GM12878 (cell line): ENCODE data around the gene SEMA5A. TPM values are rescaled to one million over a fixed set of nuclear protein-coding genes. Genes with fewer than 3 reads are reported as not detected.

Experiments used
- ATAC-seq: fragments of 200-7000 bp; cut with Tn5 transposase; 3 replicates; pipeline ENCODE4 v1.9.1; 2020; ENCODE audit warnings: mild to moderate bottlenecking, moderate library complexity
- BruUV-seq: library from RNA; stranded (reverse); fragments of 400-500 nt; replicated peaks from 2 replicates; lab custom pipeline; 2021; lab: Mats Ljungman, UMichigan
- CTCF ChIA-PET: fragments of 300-600 bp; sonication (Branson Sonifier 250); formaldehyde crosslinking; extraction: SDS; loops from one replicate; lab custom pipeline; 2021; ENCODE audit warnings: inconsistent platforms; lab: Yijun Ruan, JAX
- POLR2A ChIA-PET: fragments of 350-600 bp; formaldehyde crosslinking; extraction: SDS; loops from one replicate; lab custom pipeline; 2021; ENCODE audit warnings: inconsistent platforms; lab: Charles Lee
- RAD21 ChIA-PET: fragments of 300-600 bp; sonication (Branson Sonifier 250); formaldehyde crosslinking; loops from one replicate; lab custom pipeline; 2023; ENCODE audit warnings: antibody characterized with exemption; ENCODE audit not compliant: unreplicated experiment; lab: Charles Lee
- SMC1A ChIA-PET: fragments of 300-600 bp; sonication (Branson Sonifier 250); formaldehyde crosslinking; loops from one replicate; lab custom pipeline; 2023; ENCODE audit not compliant: unreplicated experiment, uncharacterized antibody; lab: Charles Lee
- DNase-seq: peaks from one replicate; pipeline ENCODE4 v3.0.0-alpha.2; 2011; ENCODE audit warnings: low read depth, low spot score
- FAIRE-seq: peaks from 3 replicates; lab custom pipeline; 2011; peaks lifted over from hg19 to GRCh38; lab: Jason Lieb, UNC
- H2AFZ ChIP-seq: 2 replicates; pipeline ENCODE4 v1.6.0; 2011; ENCODE audit warnings: low read depth, low read length, control low read depth; ENCODE audit not compliant: control insufficient read depth
- H3K27ac ChIP-seq: 2 replicates; pipeline ENCODE4 v1.5.1; 2011; ENCODE audit warnings: control low read depth; ENCODE audit not compliant: control insufficient read depth, insufficient read depth
- H3K27me3 ChIP-seq, 2 experiments: replicated peaks in 1 of 2; 2 replicates each; pipeline versions ENCODE4 v1.6.0 to v1.6.1; 2011; ENCODE audit warnings: low read length in 1 of 2; ENCODE audit not compliant: control insufficient read depth in 2 of 2, insufficient read depth in 2 of 2
- H3K36me3 ChIP-seq, 2 experiments: 2 replicates each; pipeline ENCODE4 v1.5.1; 2011; ENCODE audit warnings: low read length in 1 of 2; ENCODE audit not compliant: control insufficient read depth in 2 of 2, insufficient read depth in 2 of 2
- H3K4me1 ChIP-seq: 2 replicates; pipeline ENCODE4 v1.6.1; 2011; ENCODE audit warnings: mild to moderate bottlenecking, low read length, moderate library complexity, mixed read lengths; ENCODE audit not compliant: control insufficient read depth, insufficient read depth
- H3K4me2 ChIP-seq: 2 replicates; pipeline ENCODE4 v1.6.0; 2011; ENCODE audit warnings: control low read depth; ENCODE audit not compliant: control insufficient read depth, insufficient read depth
- H3K4me3 ChIP-seq: fragments of 200-600 bp; sonication (generic); 2 replicates; pipeline ENCODE4 v1.5.1; 2016
- H3K79me2 ChIP-seq: 2 replicates; pipeline ENCODE4 v1.6.0; 2011; ENCODE audit warnings: low read length; ENCODE audit not compliant: control insufficient read depth, insufficient read depth
- H3K9ac ChIP-seq: 2 replicates; pipeline ENCODE4 v1.8.0; 2011; ENCODE audit warnings: low read length, control low read depth, mixed read lengths; ENCODE audit not compliant: control insufficient read depth, insufficient read depth
- H3K9me3 ChIP-seq: replicated peaks from 3 replicates; pipeline ENCODE4 v1.5.1; 2011; ENCODE audit warnings: mild to moderate bottlenecking, low read length; ENCODE audit not compliant: control insufficient read depth, insufficient read depth
- H4K20me1 ChIP-seq: 2 replicates; pipeline ENCODE4 v1.6.0; 2011; ENCODE audit not compliant: control insufficient read depth, insufficient read depth
- BHLHE40 ChIP-seq, 2 experiments: fragments of 450-650 bp in 1 of 2; IDR thresholded peaks; 2 replicates each; pipeline ENCODE4 v1.6.1; 2011 to 2017; ENCODE audit warnings: low read depth in 2 of 2, borderline replicate concordance in 1 of 2, improper control_type of control experiment in 1 of 2, low read length in 1 of 2, mild to moderate bottlenecking in 1 of 2
- EZH2 ChIP-seq: IDR thresholded peaks from 2 replicates; pipeline ENCODE4 v1.6.1; 2012; ENCODE audit warnings: low read depth, mild to moderate bottlenecking, control low read depth, inconsistent platforms, low read length, borderline replicate concordance; ENCODE audit not compliant: control insufficient read depth
- FOXM1 ChIP-seq: IDR thresholded peaks from 2 replicates; pipeline ENCODE4 v1.6.1; 2012; ENCODE audit warnings: low read depth, mild to moderate bottlenecking, inconsistent platforms, low read length, moderate library complexity
- KLF5 ChIP-seq: fragments of 450-650 bp; IDR thresholded peaks from 2 replicates; pipeline ENCODE4 v1.6.1; 2014; ENCODE audit warnings: mild to moderate bottlenecking; ENCODE audit not compliant: partially characterized antibody
- MEF2A ChIP-seq: IDR thresholded peaks from 2 replicates; pipeline ENCODE4 v1.6.1; 2011; ENCODE audit warnings: low read depth, mild to moderate bottlenecking, low read length, moderate library complexity; ENCODE audit not compliant: insufficient read depth
- MXI1 ChIP-seq: fragments of 150-350 bp; IDR thresholded peaks from 2 replicates; pipeline ENCODE4 v1.6.1; 2011; ENCODE audit warnings: low read depth, mild to moderate bottlenecking, inconsistent platforms, low read length, improper control_type of control experiment
- NFYA ChIP-seq: IDR thresholded peaks from 2 replicates; pipeline ENCODE4 v1.6.1; 2011; ENCODE audit warnings: low read depth, mild to moderate bottlenecking, low read length, improper control_type of control experiment, borderline replicate concordance
- PML ChIP-seq: IDR thresholded peaks from 2 replicates; pipeline ENCODE4 v1.6.1; 2012; ENCODE audit warnings: low read length, inconsistent platforms
- RAD21 ChIP-seq: IDR thresholded peaks from 2 replicates; pipeline ENCODE4 v1.6.1; 2011; ENCODE audit warnings: mild to moderate bottlenecking, low read depth, low read length, moderate library complexity; ENCODE audit not compliant: insufficient read depth
- SMAD1 ChIP-seq: fragments of 450-650 bp; IDR thresholded peaks from 2 replicates; pipeline ENCODE4 v1.6.1; 2018; ENCODE audit warnings: mild to moderate bottlenecking, low read depth; ENCODE audit not compliant: partially characterized antibody
- SUPT20H ChIP-seq: IDR thresholded peaks from 2 replicates; pipeline ENCODE4 v1.6.1; 2011; ENCODE audit warnings: low read depth, mild to moderate bottlenecking, low read length, moderate library complexity, borderline replicate concordance; ENCODE audit not compliant: control insufficient read depth
- ZNF217 ChIP-seq: fragments of 450-650 bp; IDR thresholded peaks from 2 replicates; pipeline ENCODE4 v1.6.1; 2017; ENCODE audit warnings: antibody characterized with exemption, mild to moderate bottlenecking
- ZSCAN29 ChIP-seq: fragments of 450-650 bp; IDR thresholded peaks from 2 replicates; pipeline ENCODE4 v1.6.1; 2017; ENCODE audit warnings: mild to moderate bottlenecking, moderate library complexity
- WGBS: methylation state at CpG from one replicate; pipeline ENCODE4 v1.1.6; 2016; ENCODE audit warnings: low lambda C conversion rate; ENCODE audit not compliant: insufficient replicate concordance, insufficient coverage; ENCODE audit errors: missing lambda C conversion rate; 5-methylcytosine and 5-hydroxymethylcytosine counted together
- in situ Hi-C: fragments of 300-500 bp; cut with MboI; formaldehyde crosslinking; loops from 9 replicates; pipeline ENCODE4 v1.14.3; 2018; ENCODE audit warnings: mixed read lengths
- intact Hi-C: fragments of 100-400 bp; cut with micrococcal nuclease; formaldehyde crosslinking; loops from one replicate; pipeline ENCODE4 v1.14.2; 2022; ENCODE audit not compliant: unreplicated experiment
- polyA plus RNA-seq, 11 experiments: library from polyadenylated mRNA; depleted of rRNA in 4 of 11; unstranded in 6 of 11; stranded (reverse) in 5 of 11; fragments of >200 nt; fragmentation: Nextera tagmentation in 4 of 11; fragmentation: Illumina TruSeq in 1 of 11; extraction: Ambion mirVana in 4 of 11; extraction: Trizol in 1 of 11; gene quantifications; 1 replicate in 1 of 11; 2 replicates in 10 of 11; pipeline versions ENCODE4 v1.2.1 to v1.2.3, GENCODE V29; 2011 to 2016; ENCODE audit warnings: inconsistent platforms in 2 of 11, missing spikeins in 2 of 11, low read depth in 1 of 11
- total RNA-seq, 4 experiments: library from RNA; depleted of rRNA in 3 of 4; stranded (reverse); fragments of >200 nt in 3 of 4; fragmentation: Illumina TruSeq in 1 of 4; extraction: Trizol in 1 of 4; gene quantifications; 2 replicates each; pipeline versions ENCODE4 v1.2.1 to v1.2.3, GENCODE V29; 2013 to 2021
- TF ChIP-seq, protein P1 (sequence below): fragments of 450-650 bp; IDR thresholded peaks from 2 replicates; pipeline ENCODE4 v1.6.1; 2017; ENCODE audit warnings: mild to moderate bottlenecking, moderate library complexity

The SEMA5A gene
- total and polyA plus RNA-seq, 10 of the 15 experiments (the other 5 are each of a cell fraction or from before 2014, with no cell fraction given) = 0.03 to 2.4 (median 0.09) TPM; not detected in 1

GRCh38 chr5:9072701-9073100 lies 473.2 kb downstream of the SEMA5A start:
- CTCF ChIA-PET = no interaction called here
- Histone ChIP-seq H3K79me2 (no peaks in the 10 kb centered on the region), H3K27ac (no peak overlapping the region), H3K36me3 (no peaks in the 10 kb centered on the region), H3K9me3 (no peaks in the 10 kb centered on the region), H2AFZ (no peak overlapping the region), H3K27me3 (no peaks in the 10 kb centered on the region), H3K4me1 (no peaks in the 10 kb centered on the region), H3K4me3 (no peak overlapping the region), H3K4me2 (no peak overlapping the region), H4K20me1 (no peaks in the 10 kb centered on the region), H3K9ac (no peak overlapping the region)
- intact Hi-C loops (no loop called here), in situ Hi-C loops (no loop called here)
- RAD21 ChIA-PET = no interaction called here
- no peak for TF ChIP-seq KLF5
- TF ChIP-seq MEF2A = no peak
- no peak for TF ChIP-seq MXI1
- no peak for TF ChIP-seq BHLHE40 (IDR thresholded peaks at IDR 0.05; ENCODE audit: borderline replicate concordance in 1 of 2, low read depth in 2 of 2, low read length in 1 of 2)
- TF ChIP-seq EZH2 = no peak
- no peak for TF ChIP-seq NFYA
- TF ChIP-seq RAD21 = no peak
- no peak for TF ChIP-seq ZNF217
- TF ChIP-seq SMAD1 = no peak
- TF ChIP-seq ZSCAN29 = no peak
- TF ChIP-seq, protein P1, sequence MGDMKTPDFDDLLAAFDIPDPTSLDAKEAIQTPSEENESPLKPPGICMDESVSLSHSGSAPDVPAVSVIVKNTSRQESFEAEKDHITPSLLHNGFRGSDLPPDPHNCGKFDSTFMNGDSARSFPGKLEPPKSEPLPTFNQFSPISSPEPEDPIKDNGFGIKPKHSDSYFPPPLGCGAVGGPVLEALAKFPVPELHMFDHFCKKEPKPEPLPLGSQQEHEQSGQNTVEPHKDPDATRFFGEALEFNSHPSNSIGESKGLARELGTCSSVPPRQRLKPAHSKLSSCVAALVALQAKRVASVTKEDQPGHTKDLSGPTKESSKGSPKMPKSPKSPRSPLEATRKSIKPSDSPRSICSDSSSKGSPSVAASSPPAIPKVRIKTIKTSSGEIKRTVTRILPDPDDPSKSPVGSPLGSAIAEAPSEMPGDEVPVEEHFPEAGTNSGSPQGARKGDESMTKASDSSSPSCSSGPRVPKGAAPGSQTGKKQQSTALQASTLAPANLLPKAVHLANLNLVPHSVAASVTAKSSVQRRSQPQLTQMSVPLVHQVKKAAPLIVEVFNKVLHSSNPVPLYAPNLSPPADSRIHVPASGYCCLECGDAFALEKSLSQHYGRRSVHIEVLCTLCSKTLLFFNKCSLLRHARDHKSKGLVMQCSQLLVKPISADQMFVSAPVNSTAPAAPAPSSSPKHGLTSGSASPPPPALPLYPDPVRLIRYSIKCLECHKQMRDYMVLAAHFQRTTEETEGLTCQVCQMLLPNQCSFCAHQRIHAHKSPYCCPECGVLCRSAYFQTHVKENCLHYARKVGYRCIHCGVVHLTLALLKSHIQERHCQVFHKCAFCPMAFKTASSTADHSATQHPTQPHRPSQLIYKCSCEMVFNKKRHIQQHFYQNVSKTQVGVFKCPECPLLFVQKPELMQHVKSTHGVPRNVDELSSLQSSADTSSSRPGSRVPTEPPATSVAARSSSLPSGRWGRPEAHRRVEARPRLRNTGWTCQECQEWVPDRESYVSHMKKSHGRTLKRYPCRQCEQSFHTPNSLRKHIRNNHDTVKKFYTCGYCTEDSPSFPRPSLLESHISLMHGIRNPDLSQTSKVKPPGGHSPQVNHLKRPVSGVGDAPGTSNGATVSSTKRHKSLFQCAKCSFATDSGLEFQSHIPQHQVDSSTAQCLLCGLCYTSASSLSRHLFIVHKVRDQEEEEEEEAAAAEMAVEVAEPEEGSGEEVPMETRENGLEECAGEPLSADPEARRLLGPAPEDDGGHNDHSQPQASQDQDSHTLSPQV = no peak
- TF ChIP-seq PML = no peak
- TF ChIP-seq FOXM1 = no peak
- no peak for TF ChIP-seq SUPT20H
- FAIRE-seq (no peak), DNase-seq (no peak), ATAC-seq (no peak)
- POLR2A ChIA-PET = no interaction called here
- 12% methylated on average over 4 of the region's 4 CpGs for WGBS
- no TSS peak for BruUV-seq
- SMC1A ChIA-PET = no interaction called here
